Femur (tissue), 1 donor: Measurements from ENCODE around the gene POLR1C.
"Not testable (repeated sequence)": the region's sequence is repeated elsewhere in the genome, so short reads cannot be mapped to it uniquely, and the experiment has no call there.

Experiments
- DNase-seq: peaks from one replicate; pipeline ENCODE4 v3.0.0-alpha.2; 2017

The POLR1C gene

GRCh38 chr6:43511824-43512415 is 5.0 kb upstream of the POLR1C start:
- DNase-seq, result no peak

GRCh38 chr6:43515808-43516207 is 1.1 kb upstream of the POLR1C start:
- no peak for DNase-seq

GRCh38 chr6:43516367-43516696 is 557 bp upstream of the POLR1C start:
- no peak for DNase-seq

GRCh38 chr6:43517505-43518357 is 842 bp downstream of the POLR1C start:
- DNase-seq, result no peak

GRCh38 chr6:43520097-43520496 is 3.2 kb downstream of the POLR1C start:
- no peak for DNase-seq

- no peak for DNase-seq
Measured at GRCh38 chr6:43521836-43522235, 4.9 kb downstream of the POLR1C start.

GRCh38 chr6:43522547-43523261 is 5.8 kb downstream of the POLR1C start:
- no peak for DNase-seq

GRCh38 chr6:43523284-43523683 is 6.4 kb downstream of the POLR1C start:
- DNase-seq, result no peak

GRCh38 chr6:43524483-43524961 is 7.6 kb downstream of the POLR1C start:
- no peak for DNase-seq

- no peak for DNase-seq
Measured at GRCh38 chr6:43532201-43532600, 15.3 kb downstream of the POLR1C start.

- not testable (repeated sequence) for DNase-seq
Measured at GRCh38 chr6:43538986-43539385, 22.1 kb downstream of the POLR1C start.

- not testable (repeated sequence) for DNase-seq
Measured at GRCh38 chr6:43539409-43539808, 22.5 kb downstream of the POLR1C start.

GRCh38 chr6:43540507-43540906 is 23.6 kb downstream of the POLR1C start:
- no peak for DNase-seq

GRCh38 chr6:43541774-43542471 is 25.0 kb downstream of the POLR1C start:
- DNase-seq, result no peak

- no peak for DNase-seq
Measured at GRCh38 chr6:43544461-43544860, 27.6 kb downstream of the POLR1C start.

- no peak for DNase-seq
Measured at GRCh38 chr6:43547222-43547621, 30.3 kb downstream of the POLR1C start.

GRCh38 chr6:43557620-43558019 is 40.7 kb downstream of the POLR1C start:
- not testable (repeated sequence) for DNase-seq

GRCh38 chr6:43559328-43559727 is 42.4 kb downstream of the POLR1C start:
- DNase-seq, result no peak

- no peak for DNase-seq
Measured at GRCh38 chr6:43570876-43571441, 54.1 kb downstream of the POLR1C start.
